ENCODE measurements around the gene BMPR1B. TPM values are rescaled to one million over a fixed set of nuclear protein-coding genes. Genes with fewer than 3 reads are reported as not detected.

The BMPR1B gene
- total and polyA plus RNA-seq, 2 experiments from 2014 or later: 1.6 to 3.3 TPM

GRCh38 chr4:94763005-94763404, 5.2 kb downstream of the BMPR1B start:
- no peaks in the 10 kb centered on the region for H3K9me3 ChIP-seq (ENCODE audit: low read depth)
- WGBS (ENCODE audit: low lambda C conversion rate, missing lambda C conversion rate): 80% methylated on average over 4 of the region's 4 CpGs
- no peaks in the 10 kb centered on the region for H4K20me1 ChIP-seq (ENCODE audit: insufficient read depth, poor library complexity, severe bottlenecking)
- H3K79me2 ChIP-seq: no peaks in the 10 kb centered on the region
- no peaks in the 10 kb centered on the region for H3K4me1 ChIP-seq (ENCODE audit: insufficient read depth)
- no peaks in the 10 kb centered on the region for H3K9me2 ChIP-seq (replicated peaks; ENCODE audit: insufficient read depth)
- no peaks in the 10 kb centered on the region for H3K36me3 ChIP-seq (replicated peaks; ENCODE audit: insufficient read depth, low read depth)
- DNase-seq (ENCODE audit: low spot score): no peak
- H2AFZ ChIP-seq: no peak overlapping the region
- no peak overlapping the region for H3K27ac ChIP-seq
- no peak overlapping the region for H3K4me2 ChIP-seq
- no peak overlapping the region for H3K4me3 ChIP-seq
- H3K27me3 ChIP-seq: peaks cover 27% of the 10 kb centered on the region
- TF ChIP-seq, protein P1, sequence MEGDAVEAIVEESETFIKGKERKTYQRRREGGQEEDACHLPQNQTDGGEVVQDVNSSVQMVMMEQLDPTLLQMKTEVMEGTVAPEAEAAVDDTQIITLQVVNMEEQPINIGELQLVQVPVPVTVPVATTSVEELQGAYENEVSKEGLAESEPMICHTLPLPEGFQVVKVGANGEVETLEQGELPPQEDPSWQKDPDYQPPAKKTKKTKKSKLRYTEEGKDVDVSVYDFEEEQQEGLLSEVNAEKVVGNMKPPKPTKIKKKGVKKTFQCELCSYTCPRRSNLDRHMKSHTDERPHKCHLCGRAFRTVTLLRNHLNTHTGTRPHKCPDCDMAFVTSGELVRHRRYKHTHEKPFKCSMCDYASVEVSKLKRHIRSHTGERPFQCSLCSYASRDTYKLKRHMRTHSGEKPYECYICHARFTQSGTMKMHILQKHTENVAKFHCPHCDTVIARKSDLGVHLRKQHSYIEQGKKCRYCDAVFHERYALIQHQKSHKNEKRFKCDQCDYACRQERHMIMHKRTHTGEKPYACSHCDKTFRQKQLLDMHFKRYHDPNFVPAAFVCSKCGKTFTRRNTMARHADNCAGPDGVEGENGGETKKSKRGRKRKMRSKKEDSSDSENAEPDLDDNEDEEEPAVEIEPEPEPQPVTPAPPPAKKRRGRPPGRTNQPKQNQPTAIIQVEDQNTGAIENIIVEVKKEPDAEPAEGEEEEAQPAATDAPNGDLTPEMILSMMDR (IDR thresholded peaks at IDR 0.05; ENCODE audit: poor library complexity): no peak
- TF ChIP-seq EZH2 (IDR thresholded peaks at IDR 0.05; ENCODE audit: borderline replicate concordance) (no peak), EZH2phosphoT487 (IDR thresholded peaks at IDR 0.05; ENCODE audit: low read depth, severe bottlenecking, unreplicated experiment) (no peak)

- Histone ChIP-seq H3K9me2 (replicated peaks; ENCODE audit: insufficient read depth) (no peaks in the 10 kb centered on the region), H2AFZ (no peak overlapping the region), H3K9me3 (ENCODE audit: low read depth) (no peaks in the 10 kb centered on the region), H3K4me3 (no peak overlapping the region), H3K36me3 (replicated peaks; ENCODE audit: insufficient read depth, low read depth) (no peaks in the 10 kb centered on the region), H3K79me2 (no peaks in the 10 kb centered on the region), H3K27ac (no peak overlapping the region), H3K4me1 (ENCODE audit: insufficient read depth) (no peaks in the 10 kb centered on the region), H4K20me1 (ENCODE audit: insufficient read depth, poor library complexity, severe bottlenecking) (no peaks in the 10 kb centered on the region), H3K27me3 (peaks cover 27% of the 10 kb centered on the region), H3K4me2 (no peak overlapping the region)
- TF ChIP-seq EZH2phosphoT487 (IDR thresholded peaks at IDR 0.05; ENCODE audit: low read depth, severe bottlenecking, unreplicated experiment): no peak
- no peak for TF ChIP-seq EZH2 (IDR thresholded peaks at IDR 0.05; ENCODE audit: borderline replicate concordance)
- TF ChIP-seq, protein P1 (IDR thresholded peaks at IDR 0.05; ENCODE audit: poor library complexity): no peak
- DNase-seq (ENCODE audit: low spot score): no peak
- WGBS (ENCODE audit: low lambda C conversion rate, missing lambda C conversion rate): 47% methylated on average over 3 of the region's 3 CpGs
Observed at GRCh38 chr4:94763500-94763899, 5.7 kb downstream of the BMPR1B start.

- no peaks in the 10 kb centered on the region for H3K4me1 ChIP-seq (ENCODE audit: insufficient read depth)
- TF ChIP-seq, protein P1 (IDR thresholded peaks at IDR 0.05; ENCODE audit: poor library complexity): no peak
- no peak for TF ChIP-seq EZH2phosphoT487 (IDR thresholded peaks at IDR 0.05; ENCODE audit: low read depth, severe bottlenecking, unreplicated experiment)
- no peak for TF ChIP-seq EZH2 (IDR thresholded peaks at IDR 0.05; ENCODE audit: borderline replicate concordance)
- no peaks in the 10 kb centered on the region for H3K9me3 ChIP-seq (ENCODE audit: low read depth)
- no peak for DNase-seq (ENCODE audit: low spot score)
- H3K4me3 ChIP-seq: no peak overlapping the region
- 89% methylated on average over 2 of the region's 2 CpGs for WGBS (ENCODE audit: low lambda C conversion rate, missing lambda C conversion rate)
- H3K36me3 ChIP-seq (replicated peaks; ENCODE audit: insufficient read depth, low read depth): no peaks in the 10 kb centered on the region
- no peaks in the 10 kb centered on the region for H3K79me2 ChIP-seq
- H3K4me2 ChIP-seq: no peak overlapping the region
- H4K20me1 ChIP-seq (ENCODE audit: insufficient read depth, poor library complexity, severe bottlenecking): no peaks in the 10 kb centered on the region
- H3K27me3 ChIP-seq: peaks cover 21% of the 10 kb centered on the region
- no peaks in the 10 kb centered on the region for H3K9me2 ChIP-seq (replicated peaks; ENCODE audit: insufficient read depth)
- no peak overlapping the region for H2AFZ ChIP-seq
- no peak overlapping the region for H3K27ac ChIP-seq
Observed at GRCh38 chr4:94764069-94764468, 6.3 kb downstream of the BMPR1B start.

GRCh38 chr4:94765174-94765573, 7.4 kb downstream of the BMPR1B start:
- Histone ChIP-seq H4K20me1 (ENCODE audit: insufficient read depth, poor library complexity, severe bottlenecking) (no peaks in the 10 kb centered on the region), H3K4me1 (ENCODE audit: insufficient read depth) (no peaks in the 10 kb centered on the region), H3K27ac (no peak overlapping the region), H3K9me2 (replicated peaks; ENCODE audit: insufficient read depth) (no peaks in the 10 kb centered on the region), H3K79me2 (no peaks in the 10 kb centered on the region), H3K9me3 (ENCODE audit: low read depth) (no peaks in the 10 kb centered on the region), H3K4me2 (no peak overlapping the region), H2AFZ (no peak overlapping the region), H3K4me3 (no peak overlapping the region), H3K27me3 (peaks cover 10% of the 10 kb centered on the region), H3K36me3 (replicated peaks; ENCODE audit: insufficient read depth, low read depth) (no peaks in the 10 kb centered on the region)
- DNase-seq (ENCODE audit: low spot score): no peak
- TF ChIP-seq EZH2phosphoT487 (IDR thresholded peaks at IDR 0.05; ENCODE audit: low read depth, severe bottlenecking, unreplicated experiment) (no peak), EZH2 (IDR thresholded peaks at IDR 0.05; ENCODE audit: borderline replicate concordance) (no peak)
- TF ChIP-seq, protein P1 (IDR thresholded peaks at IDR 0.05; ENCODE audit: poor library complexity): no peak
- 86% methylated on average over 3 of the region's 3 CpGs for WGBS (ENCODE audit: low lambda C conversion rate, missing lambda C conversion rate)

All from hepatocyte (in vitro differentiated cells).